Mucosa of rectum (tissue), 2 donors: ENCODE measurements around the gene TIMP3.

Source experiments
- H3K27ac ChIP-seq, 2 donors: one replicate each; pipeline ENCODE4 v1.7.0; 2013; ENCODE audit warnings: inconsistent platforms in 2 of 2, low read depth in 2 of 2, low read length in 2 of 2
- H3K27me3 ChIP-seq, 2 donors: one replicate each; pipeline ENCODE4 v1.7.0; 2013; ENCODE audit warnings: low read length in 2 of 2; ENCODE audit not compliant: control insufficient read depth in 2 of 2, insufficient read depth in 2 of 2
- H3K36me3 ChIP-seq, 2 donors: one replicate each; pipeline ENCODE4 v1.7.0; 2013; ENCODE audit warnings: low read length in 2 of 2; ENCODE audit not compliant: control insufficient read depth in 2 of 2, insufficient read depth in 2 of 2
- H3K4me1 ChIP-seq, 2 donors: one replicate each; pipeline ENCODE4 v1.7.0; 2013; ENCODE audit warnings: low read length in 2 of 2, mild to moderate bottlenecking in 1 of 2; ENCODE audit not compliant: control insufficient read depth in 2 of 2, insufficient read depth in 2 of 2
- H3K4me3 ChIP-seq, 2 donors: one replicate each; pipeline ENCODE4 v1.7.0; 2013; ENCODE audit warnings: low read length in 2 of 2
- H3K9ac ChIP-seq, 2 donors: one replicate each; pipeline ENCODE4 v1.7.0; 2013; ENCODE audit warnings: low read length in 2 of 2, low read depth in 1 of 2, mild to moderate bottlenecking in 1 of 2
- H3K9me3 ChIP-seq, 2 donors: one replicate each; pipeline ENCODE4 v1.7.0; 2013; ENCODE audit warnings: low read length in 2 of 2; ENCODE audit not compliant: control insufficient read depth in 2 of 2
- donor health status: healthy.
- donor health status: Normal muscosa, but diverticular disease.

TIMP3 gene

GRCh38 chr22:32837803-32838202, 36.3 kb downstream of the TIMP3 start:
- Histone ChIP-seq H3K4me3 (no peak overlapping the region), H3K27me3 (no peaks in the 10 kb centered on the region), H3K9ac (no peak overlapping the region), H3K36me3 (no peaks in the 10 kb centered on the region), H3K4me1 (no peaks in the 10 kb centered on the region), H3K9me3 (no peaks in the 10 kb centered on the region), H3K27ac (no peak overlapping the region)

DNA sequence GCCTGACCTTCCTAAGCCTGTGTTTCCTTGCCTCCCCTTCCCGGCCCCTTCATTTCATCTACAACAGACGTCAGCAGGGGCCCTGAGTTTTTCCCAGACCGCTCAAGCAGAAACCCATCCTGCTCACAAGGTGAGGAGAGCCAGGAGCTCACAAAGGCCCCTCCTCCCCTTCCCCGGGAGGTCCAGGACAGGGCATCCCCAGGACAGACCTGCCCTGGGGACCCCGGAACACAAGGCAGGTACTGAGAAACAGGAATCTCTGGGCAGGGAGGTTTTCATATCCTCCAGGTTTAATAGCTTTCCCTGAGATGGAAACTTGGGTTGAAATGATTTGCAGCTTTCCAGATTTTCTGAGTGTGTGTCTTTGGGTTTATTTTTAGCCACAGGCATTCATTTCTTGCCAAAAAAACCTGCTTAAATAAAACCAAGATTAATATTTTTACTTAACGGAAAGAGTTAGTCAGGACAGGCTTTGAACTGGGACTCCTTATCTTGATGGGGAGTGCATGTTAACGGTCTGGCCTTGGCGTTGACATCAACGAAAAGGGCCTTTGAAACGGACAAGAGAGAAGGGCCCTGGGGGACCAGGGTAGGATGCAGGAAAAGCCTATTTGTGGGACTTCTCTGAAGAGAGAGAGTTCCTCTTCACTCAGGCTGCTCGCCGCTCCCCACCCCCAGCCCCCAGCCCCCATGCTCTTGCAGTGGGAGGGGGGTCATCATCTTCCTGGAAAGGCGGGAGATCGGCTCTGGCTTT, 38.5 kb downstream of the TIMP3 start:
- Histone ChIP-seq H3K9ac (no peak overlapping the region), H3K27me3 (no peaks in the 10 kb centered on the region), H3K36me3 (no peaks in the 10 kb centered on the region), H3K27ac (no peak overlapping the region), H3K4me1 (no peaks in the 10 kb centered on the region), H3K9me3 (no peaks in the 10 kb centered on the region), H3K4me3 (no peak overlapping the region)

- H3K4me1 ChIP-seq: no peaks in the 10 kb centered on the region
- no peaks in the 10 kb centered on the region for H3K36me3 ChIP-seq
- no peak overlapping the region for H3K27ac ChIP-seq
- H3K9me3 ChIP-seq: no peaks in the 10 kb centered on the region
- no peak overlapping the region for H3K9ac ChIP-seq
- H3K27me3 ChIP-seq: no peaks in the 10 kb centered on the region
- no peak overlapping the region for H3K4me3 ChIP-seq
These were observed 39.7 kb downstream of the TIMP3 start for GRCh38 chr22:32841175-32841574.

DNA sequence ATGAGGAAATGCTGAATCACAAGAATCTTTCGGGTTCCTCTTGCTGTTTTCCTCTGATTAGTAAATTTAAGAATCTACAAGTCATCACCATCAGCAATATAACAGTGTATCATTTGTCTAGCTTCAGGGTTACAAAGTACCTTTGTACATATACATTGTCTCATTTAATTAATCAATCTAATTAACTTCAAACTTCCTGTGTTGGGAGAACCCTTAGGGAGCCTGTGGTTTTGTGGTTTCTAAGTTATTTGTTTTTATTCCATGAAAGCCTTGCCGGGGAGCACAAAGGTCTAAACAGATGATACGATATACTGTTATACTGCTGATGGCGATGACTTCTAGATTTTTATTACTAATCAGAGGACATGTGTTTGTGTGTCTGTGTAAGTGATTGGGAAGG, 41.0 kb downstream of the TIMP3 start:
- Histone ChIP-seq H3K9ac (no peak overlapping the region), H3K36me3 (no peaks in the 10 kb centered on the region), H3K9me3 (no peaks in the 10 kb centered on the region), H3K27ac (no peak overlapping the region), H3K4me3 (no peak overlapping the region), H3K27me3 (no peaks in the 10 kb centered on the region), H3K4me1 (peaks cover 0 to 5% of the 10 kb centered on the region in 2 donors)

GRCh38 chr22:32843300-32843699, 41.8 kb downstream of the TIMP3 start:
- H3K9ac ChIP-seq: no peak overlapping the region
- no peaks in the 10 kb centered on the region for H3K36me3 ChIP-seq
- H3K27me3 ChIP-seq: no peaks in the 10 kb centered on the region
- no peak overlapping the region for H3K27ac ChIP-seq
- no peaks in the 10 kb centered on the region for H3K9me3 ChIP-seq
- H3K4me1 ChIP-seq: peaks cover 0 to 5% of the 10 kb centered on the region in 2 donors
- H3K4me3 ChIP-seq: no peak overlapping the region

- Histone ChIP-seq H3K4me1 (peaks cover 0 to 5% of the 10 kb centered on the region in 2 donors), H3K9me3 (no peaks in the 10 kb centered on the region), H3K27me3 (no peaks in the 10 kb centered on the region), H3K4me3 (no peak overlapping the region), H3K36me3 (no peaks in the 10 kb centered on the region), H3K27ac (no peak overlapping the region), H3K9ac (no peak overlapping the region)
These were observed 42.7 kb downstream of the TIMP3 start for GRCh38 chr22:32844251-32844650.

- Histone ChIP-seq H3K4me3 (no peak overlapping the region), H3K27me3 (no peaks in the 10 kb centered on the region), H3K9ac (no peak overlapping the region), H3K27ac (no peak overlapping the region), H3K9me3 (no peaks in the 10 kb centered on the region), H3K4me1 (peaks cover 10 to 17% of the 10 kb centered on the region in 2 donors), H3K36me3 (no peaks in the 10 kb centered on the region)
These were observed 45.4 kb downstream of the TIMP3 start for GRCh38 chr22:32846780-32847491.

GRCh38 chr22:32848226-32848625, 46.7 kb downstream of the TIMP3 start:
- Histone ChIP-seq H3K4me1 (peaks cover 10 to 22% of the 10 kb centered on the region in 2 donors), H3K9me3 (no peaks in the 10 kb centered on the region), H3K4me3 (no peak overlapping the region), H3K27ac (no peak overlapping the region), H3K27me3 (no peaks in the 10 kb centered on the region), H3K36me3 (no peaks in the 10 kb centered on the region), H3K9ac (no peak overlapping the region)

DNA sequence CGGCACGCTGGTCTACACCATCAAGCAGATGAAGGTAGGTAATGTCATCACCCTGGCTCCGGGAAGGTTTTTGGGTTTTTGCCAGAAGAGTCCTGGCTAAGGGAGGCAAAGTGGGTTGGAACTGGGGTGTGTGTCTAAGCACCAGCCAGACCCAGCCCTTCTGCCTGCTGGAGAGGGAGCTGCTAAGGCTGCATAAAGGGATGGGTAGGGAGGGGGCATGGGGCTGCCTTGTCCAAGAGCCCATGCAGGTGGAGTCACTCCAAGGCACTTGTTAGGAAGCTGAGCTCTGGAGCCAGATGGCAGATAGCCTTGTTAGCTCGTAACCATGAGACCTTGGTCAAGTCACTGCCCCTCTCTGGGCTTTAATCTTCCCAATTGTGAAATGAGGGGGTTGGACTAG, 48.0 kb downstream of the TIMP3 start:
- Histone ChIP-seq H3K9me3 (no peaks in the 10 kb centered on the region), H3K27me3 (no peaks in the 10 kb centered on the region), H3K4me3 (no peak overlapping the region), H3K4me1 (peaks cover 10 to 22% of the 10 kb centered on the region in 2 donors), H3K36me3 (no peaks in the 10 kb centered on the region), H3K9ac (no peak overlapping the region), H3K27ac (no peak overlapping the region)

GRCh38 chr22:32850157-32850556, 48.7 kb downstream of the TIMP3 start:
- no peaks in the 10 kb centered on the region for H3K27me3 ChIP-seq
- H3K4me3 ChIP-seq: no peak overlapping the region
- H3K9me3 ChIP-seq: no peaks in the 10 kb centered on the region
- H3K4me1 ChIP-seq: peaks cover 10 to 22% of the 10 kb centered on the region in 2 donors
- no peaks in the 10 kb centered on the region for H3K36me3 ChIP-seq
- H3K9ac ChIP-seq: no peak overlapping the region
- H3K27ac ChIP-seq: no peak overlapping the region
